MCF 10A (cell line): Measurements from ENCODE around the gene ARHGEF7. TPM values are rescaled to one million over a fixed set of nuclear protein-coding genes. Genes with fewer than 3 reads are reported as not detected.

ENCODE experiments used
- BruUV-seq: library from RNA; stranded (reverse); fragments of 400-500 nt; replicated peaks from 2 replicates; lab custom pipeline; 2021; lab: Mats Ljungman, UMichigan
- CTCF ChIA-PET: fragments of 300-600 bp; sonication (Branson Sonifier 250); formaldehyde crosslinking; extraction: SDS; loops from one replicate; lab custom pipeline; 2021; ENCODE audit warnings: antibody characterized with exemption, inconsistent platforms; lab: Yijun Ruan, JAX
- POLR2A ChIA-PET: fragments of 300-600, 350-650 bp; sonication (Branson Sonifier 250); formaldehyde crosslinking; extraction: SDS; loops from one replicate; lab custom pipeline; 2020; ENCODE audit warnings: antibody characterized with exemption, inconsistent platforms; lab: Yijun Ruan, JAX
- DNase-seq: peaks from one replicate; pipeline ENCODE4 v3.0.0-alpha.2; 2018; ENCODE audit not compliant: unreplicated experiment
- H3K27ac Mint-ChIP-seq: one replicate; pipeline ENCODE4 v1.8.0; 2022; ENCODE audit warnings: mild to moderate bottlenecking, low read depth, mixed read lengths; ENCODE audit not compliant: unreplicated experiment
- H3K27me3 Mint-ChIP-seq: one replicate; pipeline ENCODE4 v1.8.0; 2022; ENCODE audit warnings: mixed read lengths; ENCODE audit not compliant: insufficient read depth, unreplicated experiment
- H3K36me3 Mint-ChIP-seq: one replicate; pipeline ENCODE4 v1.8.0; 2022; ENCODE audit warnings: mild to moderate bottlenecking, moderate library complexity, mixed read lengths; ENCODE audit not compliant: insufficient read depth, unreplicated experiment
- H3K4me1 Mint-ChIP-seq: one replicate; pipeline ENCODE4 v1.8.0; 2022; ENCODE audit warnings: mixed read lengths; ENCODE audit not compliant: insufficient read depth, unreplicated experiment
- H3K4me3 Mint-ChIP-seq: one replicate; pipeline ENCODE4 v1.8.0; 2022; ENCODE audit warnings: mild to moderate bottlenecking, moderate library complexity, mixed read lengths; ENCODE audit not compliant: unreplicated experiment
- H3K9me3 Mint-ChIP-seq: one replicate; pipeline ENCODE4 v1.8.0; 2022; ENCODE audit warnings: mixed read lengths; ENCODE audit not compliant: unreplicated experiment
- CTCF ChIP-seq: fragments of 200-600 bp; IDR thresholded peaks from one replicate; pipeline ENCODE4 v1.8.0; 2022; ENCODE audit warnings: antibody characterized with exemption, mild to moderate bottlenecking; ENCODE audit not compliant: unreplicated experiment
- intact Hi-C: fragments of 100-400 bp; cut with micrococcal nuclease; formaldehyde crosslinking; loops from 2 replicates; pipeline ENCODE4 v1.14.1; 2022
- total RNA-seq: library from RNA; stranded (reverse); gene quantifications from 2 replicates; pipeline ENCODE4 v1.2.3, GENCODE V29; 2022

The ARHGEF7 gene
- total RNA-seq, 1 experiment from 2014 or later = 43.5 TPM

GRCh38 chr13:111344471-111345191 lies 229.5 kb downstream of the ARHGEF7 start:
- BruUV-seq = no TSS peak
- intact Hi-C loops = no loop called here
- peak; percentile 16 for DNase-seq
- Mint-ChIP-seq H3K4me3 (no peak overlapping the region), H3K4me1 (no peaks in the 10 kb centered on the region), H3K27ac (no peak overlapping the region), H3K36me3 (peaks cover 6% of the 10 kb centered on the region), H3K9me3 (peaks cover 11% of the 10 kb centered on the region), H3K27me3 (no peaks in the 10 kb centered on the region)
- ChIA-PET POLR2A (no interaction called here), CTCF (interaction anchor here (0.9 to 1.1 kb wide), 2 partner anchors 16 to 115 kb away, joined by 4 read pairs; no protein-coding TSS in a partner anchor)
- no peak for TF ChIP-seq CTCF

- no peak for TF ChIP-seq CTCF
- Mint-ChIP-seq H3K27ac (no peak overlapping the region), H3K4me1 (no peaks in the 10 kb centered on the region), H3K9me3 (peaks cover 7% of the 10 kb centered on the region), H3K4me3 (no peak overlapping the region), H3K27me3 (no peaks in the 10 kb centered on the region), H3K36me3 (peaks cover 6% of the 10 kb centered on the region)
- POLR2A ChIA-PET = interaction anchor here (0.8 kb wide), 1 partner anchor 11 kb away, joined by 3 read pairs; no protein-coding TSS in a partner anchor
- intact Hi-C loops = no loop called here
- DNase-seq = no peak
- CTCF ChIA-PET = interaction anchor here (0.7 to 1.1 kb wide), 3 partner anchors 17 to 114 kb away, joined by 4 read pairs; no protein-coding TSS in a partner anchor
- no TSS peak for BruUV-seq
Measured at GRCh38 chr13:111345682-111346081, 230.6 kb downstream of the ARHGEF7 start.

- Mint-ChIP-seq H3K4me1 (no peaks in the 10 kb centered on the region), H3K27me3 (no peaks in the 10 kb centered on the region), H3K36me3 (peaks cover 6% of the 10 kb centered on the region), H3K27ac (no peak overlapping the region), H3K4me3 (no peak overlapping the region), H3K9me3 (peaks cover 7% of the 10 kb centered on the region)
- ChIA-PET CTCF (interaction anchor here (0.7 to 1.1 kb wide), 2 partner anchors 60 to 114 kb away, joined by 4 read pairs; no protein-coding TSS in a partner anchor), POLR2A (no interaction called here)
- intact Hi-C loops = no loop called here
- BruUV-seq = no TSS peak
- no peak for DNase-seq
- no peak for TF ChIP-seq CTCF
Measured at GRCh38 chr13:111346101-111346680, 231.1 kb downstream of the ARHGEF7 start.

- Mint-ChIP-seq H3K9me3 (peaks cover 17% of the 10 kb centered on the region), H3K4me3 (no peak overlapping the region), H3K27me3 (peaks cover 10% of the 10 kb centered on the region), H3K36me3 (peaks cover 12% of the 10 kb centered on the region), H3K27ac (no peak overlapping the region), H3K4me1 (no peaks in the 10 kb centered on the region)
- POLR2A ChIA-PET = interaction anchor here (0.7 kb wide), 1 partner anchor 67 kb away, joined by 3 read pairs; no protein-coding TSS in a partner anchor
- no TSS peak for BruUV-seq
- DNase-seq = no peak
- CTCF ChIA-PET = no interaction called here
- TF ChIP-seq CTCF = no peak
- intact Hi-C loops = no loop called here
Measured at GRCh38 chr13:111347438-111347837, 232.3 kb downstream of the ARHGEF7 start.
